PC-9 (cell line): Measurements from ENCODE around the gene NBEAL2. TPM values are rescaled to one million over a fixed set of nuclear protein-coding genes. Genes with fewer than 3 reads are reported as not detected.

Source experiments
- BruUV-seq: library from RNA; stranded (reverse); fragments of 400-500 nt; replicated peaks from 2 replicates; lab custom pipeline; 2021; lab: Mats Ljungman, UMichigan
- CTCF ChIA-PET: fragments of 300-600 bp; sonication (Branson Sonifier 250); formaldehyde crosslinking; loops from one replicate; lab custom pipeline; 2022; ENCODE audit warnings: antibody characterized with exemption; lab: Charles Lee
- POLR2A ChIA-PET: fragments of 300-600 bp; sonication (Branson Sonifier 250); formaldehyde crosslinking; loops from one replicate; lab custom pipeline; 2022; ENCODE audit warnings: antibody characterized with exemption; ENCODE audit not compliant: unreplicated experiment; lab: Charles Lee
- DNase-seq, 2 experiments: peaks; one replicate each; pipeline versions ENCODE4 v3.0.0 to v3.0.0-alpha.2; 2015 to 2022; ENCODE audit warnings: mixed read lengths in 1 of 2
- H2AFZ ChIP-seq: fragments of 200-600 bp; sonication (generic); 2 replicates; pipeline ENCODE4 v1.8.1; 2017; ENCODE audit warnings: antibody characterized with exemption
- H3F3A ChIP-seq: fragments of 200-600 bp; sonication (generic); 2 replicates; pipeline ENCODE4 v1.8.1; 2017; ENCODE audit warnings: antibody characterized with exemption, mild to moderate bottlenecking, low read depth; ENCODE audit not compliant: insufficient read depth
- H3K27ac ChIP-seq: fragments of 200-600 bp; sonication (generic); 2 replicates; pipeline ENCODE4 v1.6.1; 2016; ENCODE audit warnings: mixed run types
- H3K27me3 ChIP-seq: fragments of 200-600 bp; sonication (generic); 2 replicates; pipeline ENCODE4 v1.6.1; 2016; ENCODE audit warnings: low read depth, mixed run types; ENCODE audit not compliant: insufficient read depth
- H3K36me3 ChIP-seq: fragments of 200-600 bp; sonication (generic); 2 replicates; pipeline ENCODE4 v1.6.1; 2016; ENCODE audit warnings: low read depth, mixed run types
- H3K4me1 ChIP-seq: fragments of 200-600 bp; sonication (generic); replicated peaks from 2 replicates; pipeline ENCODE4 v1.6.1; 2016; ENCODE audit warnings: mixed run types; ENCODE audit not compliant: insufficient read depth
- H3K4me2 ChIP-seq: fragments of 200-600 bp; sonication (generic); 2 replicates; pipeline ENCODE4 v1.6.1; 2017; ENCODE audit warnings: mixed run types
- H3K4me3 ChIP-seq: fragments of 200-600 bp; sonication (generic); 2 replicates; pipeline ENCODE4 v1.6.1; 2016; ENCODE audit warnings: mixed run types
- H3K79me2 ChIP-seq: fragments of 200-600 bp; sonication (generic); 2 replicates; pipeline ENCODE4 v1.6.1; 2017; ENCODE audit warnings: low read depth, mixed run types
- H3K9me2 ChIP-seq: fragments of 200-600 bp; sonication (generic); 2 replicates; pipeline ENCODE4 v1.8.1; 2017; ENCODE audit warnings: mild to moderate bottlenecking; ENCODE audit not compliant: insufficient read depth
- H3K9me3 ChIP-seq: fragments of 200-600 bp; sonication (generic); 2 replicates; pipeline ENCODE4 v1.8.1; 2016; ENCODE audit warnings: low read depth; ENCODE audit not compliant: insufficient read depth
- H4K20me1 ChIP-seq: fragments of 200-600 bp; sonication (generic); 2 replicates; pipeline ENCODE4 v1.8.1; 2017; ENCODE audit not compliant: insufficient read depth
- CTCF ChIP-seq: fragments of 200-600 bp; sonication (generic); conservative IDR thresholded peaks from 2 replicates; pipeline ENCODE4 v1.6.1; 2017; ENCODE audit warnings: mixed run types, antibody characterized with exemption, mild to moderate bottlenecking, moderate library complexity
- EZH2 ChIP-seq: fragments of 200-600 bp; sonication (generic); IDR thresholded peaks from 2 replicates; pipeline ENCODE4 v1.8.0; 2017; ENCODE audit warnings: antibody characterized with exemption, low read depth
- intact Hi-C: fragments of 100-400 bp; cut with micrococcal nuclease; formaldehyde crosslinking; loops from one replicate; pipeline ENCODE4 v1.10.0; 2022; ENCODE audit not compliant: unreplicated experiment
- total RNA-seq: library from RNA; stranded (reverse); gene quantifications from 2 replicates; pipeline ENCODE4 v1.2.3, GENCODE V29; 2021

NBEAL2 gene
- total RNA-seq, 1 experiment from 2014 or later = 81.0 TPM

- no peaks in the 10 kb centered on the region for H3K4me1 ChIP-seq
- no peak overlapping the region for H3K4me3 ChIP-seq
- intact Hi-C loops = no loop called here
- no peaks in the 10 kb centered on the region for H3K9me3 ChIP-seq
- H4K20me1 ChIP-seq = 0 out of 2 replicates have a peak, but pooled peaks cover 3% of the 10 kb centered on the region
- H3K4me2 ChIP-seq = no peak overlapping the region
- H3F3A ChIP-seq = no peaks in the 10 kb centered on the region
- H3K79me2 ChIP-seq = no peaks in the 10 kb centered on the region
- no peaks in the 10 kb centered on the region for H3K27me3 ChIP-seq
- DNase-seq = no peak
- no peaks in the 10 kb centered on the region for H3K36me3 ChIP-seq
- ChIA-PET POLR2A (no interaction called here), CTCF (no interaction called here)
- H3K27ac ChIP-seq = no peak overlapping the region
- no peak overlapping the region for H2AFZ ChIP-seq
- H3K9me2 ChIP-seq = no peaks in the 10 kb centered on the region
- no TSS peak for BruUV-seq
- TF ChIP-seq CTCF = no peak
- no peak for TF ChIP-seq EZH2
Measured at GRCh38 chr3:47012342-47013230, 33.1 kb downstream of the NBEAL2 start.

GRCh38 chr3:47013231-47013630 is 33.8 kb downstream of the NBEAL2 start:
- no peak overlapping the region for H3K4me2 ChIP-seq
- no peaks in the 10 kb centered on the region for H3K36me3 ChIP-seq
- intact Hi-C loops = no loop called here
- TF ChIP-seq CTCF = no peak
- no peak for TF ChIP-seq EZH2
- no peak for DNase-seq
- no peaks in the 10 kb centered on the region for H3K27me3 ChIP-seq
- BruUV-seq = no TSS peak
- no peaks in the 10 kb centered on the region for H3K4me1 ChIP-seq
- H3K9me3 ChIP-seq = no peaks in the 10 kb centered on the region
- H3K79me2 ChIP-seq = no peaks in the 10 kb centered on the region
- no peaks in the 10 kb centered on the region for H3F3A ChIP-seq
- H4K20me1 ChIP-seq = 0 out of 2 replicates have a peak, but pooled peaks cover 3% of the 10 kb centered on the region
- no peak overlapping the region for H3K4me3 ChIP-seq
- no peaks in the 10 kb centered on the region for H3K9me2 ChIP-seq
- H2AFZ ChIP-seq = no peak overlapping the region
- CTCF ChIA-PET = no interaction called here
- POLR2A ChIA-PET = no interaction called here
- H3K27ac ChIP-seq = no peak overlapping the region

- CTCF ChIA-PET = interaction anchor here (0.6 kb wide), 1 partner anchor 357 kb away, joined by 6 read pairs; no protein-coding TSS in a partner anchor
- intact Hi-C loops = no loop called here
- Histone ChIP-seq H3K4me2 (no peak overlapping the region), H3K27ac (no peak overlapping the region), H4K20me1 (0 out of 2 replicates have a peak, but pooled peaks cover 3% of the 10 kb centered on the region), H3K9me3 (no peaks in the 10 kb centered on the region), H3K27me3 (no peaks in the 10 kb centered on the region), H3K9me2 (no peaks in the 10 kb centered on the region), H3K4me1 (no peaks in the 10 kb centered on the region), H3K36me3 (no peaks in the 10 kb centered on the region), H3K79me2 (no peaks in the 10 kb centered on the region), H2AFZ (no peak overlapping the region), H3K4me3 (no peak overlapping the region), H3F3A (no peaks in the 10 kb centered on the region)
- DNase-seq = no peak
- BruUV-seq = no TSS peak
- TF ChIP-seq EZH2 = no peak
- TF ChIP-seq CTCF = no peak
- POLR2A ChIA-PET = no interaction called here
Measured at GRCh38 chr3:47014036-47014435, 34.6 kb downstream of the NBEAL2 start.
